Mesothelial cell of epicardium (in vitro differentiated cells): Measurements from ENCODE around the gene AKR1E2. TPM values are rescaled to one million over a fixed set of nuclear protein-coding genes. Genes with fewer than 3 reads are reported as not detected.

ENCODE experiments used
- DNase-seq, 2 experiments: peaks; one replicate each; pipeline ENCODE4 v3.0.0; 2021; ENCODE audit warnings: low spot score in 2 of 2; ENCODE audit not compliant: unreplicated experiment in 2 of 2
- H3K27ac Mint-ChIP-seq: 2 replicates; pipeline ENCODE4 v1.8.0; 2021; ENCODE audit warnings: mixed read lengths
- H3K27me3 Mint-ChIP-seq: 2 replicates; pipeline ENCODE4 v1.8.0; 2021; ENCODE audit warnings: low read depth, mixed read lengths
- H3K36me3 Mint-ChIP-seq: 2 replicates; pipeline ENCODE4 v1.8.0; 2021; ENCODE audit warnings: mixed read lengths
- H3K4me1 Mint-ChIP-seq: 2 replicates; pipeline ENCODE4 v1.8.0; 2021; ENCODE audit warnings: mixed read lengths
- H3K4me3 Mint-ChIP-seq: 2 replicates; pipeline ENCODE4 v1.8.0; 2021; ENCODE audit warnings: mild to moderate bottlenecking, moderate library complexity, mixed read lengths
- H3K9me3 Mint-ChIP-seq: 2 replicates; pipeline ENCODE4 v1.8.0; 2021; ENCODE audit warnings: mixed read lengths
- CTCF ChIP-seq: fragments of 200-600 bp; sonication (generic); IDR thresholded peaks from one replicate; pipeline ENCODE4 v1.5.0; 2021; ENCODE audit warnings: antibody characterized with exemption; ENCODE audit not compliant: unreplicated experiment
- total RNA-seq: library from RNA; stranded (reverse); gene quantifications from 3 replicates; pipeline ENCODE4 v1.2.1, GENCODE V29; 2021

AKR1E2 gene
- total RNA-seq, 1 donor from 2014 or later, result 8.4 TPM

- no peak for DNase-seq
- Mint-ChIP-seq H3K4me3 (no peak overlapping the region), H3K9me3 (peaks cover 5% of the 10 kb centered on the region), H3K4me1 (peaks cover 1% of the 10 kb centered on the region), H3K27ac (no peak overlapping the region), H3K27me3 (peaks cover 6% of the 10 kb centered on the region), H3K36me3 (no peaks in the 10 kb centered on the region)
- TF ChIP-seq CTCF, result no peak
These were observed 5.1 kb upstream of the AKR1E2 start for GRCh38 chr10:4820804-4821401.

- H3K27ac Mint-ChIP-seq, result no peak overlapping the region
- no peak for DNase-seq
- H3K36me3 Mint-ChIP-seq, result no peaks in the 10 kb centered on the region
- TF ChIP-seq CTCF, result no peak
- H3K4me1 Mint-ChIP-seq, result peaks cover 5% of the 10 kb centered on the region
- H3K4me3 Mint-ChIP-seq, result no peak overlapping the region
- peaks cover 5% of the 10 kb centered on the region for H3K9me3 Mint-ChIP-seq
- peaks cover 6% of the 10 kb centered on the region for H3K27me3 Mint-ChIP-seq
These were observed 3.8 kb upstream of the AKR1E2 start for GRCh38 chr10:4822208-4822607.

GRCh38 chr10:4824791-4825310, 1.2 kb upstream of the AKR1E2 start:
- H3K9me3 Mint-ChIP-seq, result peaks cover 5% of the 10 kb centered on the region
- no peak overlapping the region for H3K4me3 Mint-ChIP-seq
- H3K27ac Mint-ChIP-seq, result no peak overlapping the region
- H3K4me1 Mint-ChIP-seq, result peaks cover 10% of the 10 kb centered on the region
- TF ChIP-seq CTCF, result no peak
- peaks cover 4% of the 10 kb centered on the region for H3K27me3 Mint-ChIP-seq
- H3K36me3 Mint-ChIP-seq, result no peaks in the 10 kb centered on the region
- DNase-seq, result no peak

- Mint-ChIP-seq H3K27me3 (peaks cover 4% of the 10 kb centered on the region), H3K9me3 (peaks cover 5% of the 10 kb centered on the region)
- no peak for TF ChIP-seq CTCF
These were observed 545 bp upstream of the AKR1E2 start for GRCh38 chr10:4825456-4825867.

GRCh38 chr10:4826792-4827324, 851 bp downstream of the AKR1E2 start:
- Mint-ChIP-seq H3K9me3 (peaks cover 5% of the 10 kb centered on the region), H3K4me3 (peak overlapping the region; percentile 64), H3K36me3 (peaks cover 2% of the 10 kb centered on the region), H3K4me1 (peaks cover 16% of the 10 kb centered on the region), H3K27me3 (peaks cover 3% of the 10 kb centered on the region), H3K27ac (peak overlapping the region; percentile 61)
- TF ChIP-seq CTCF, result no peak
- no peak for DNase-seq

More at GRCh38 chr10:4825456-4825867, 545 bp upstream of the AKR1E2 start:
- Mint-ChIP-seq H3K4me1 (peaks cover 15% of the 10 kb centered on the region), H3K27ac (no peak overlapping the region), H3K4me3 (peak overlapping the region; percentile 43), H3K36me3 (no peaks in the 10 kb centered on the region)
- DNase-seq, result no peak
